B cell (primary cell): Measurements from ENCODE around the gene PXMP4. TPM values are rescaled to one million over a fixed set of nuclear protein-coding genes. Genes with fewer than 3 reads are reported as not detected.

Source experiments
- ATAC-seq: fragments of 200-7000 bp; cut with Tn5 transposase; one replicate; pipeline ENCODE4 v1.10.0; 2021; ENCODE audit warnings: low read depth, mild to moderate bottlenecking, moderate number of reproducible peaks, moderate library complexity
- CTCF ChIA-PET: fragments of 350-600 bp; sonication (Branson Sonifier 250); formaldehyde crosslinking; loops from one replicate; lab custom pipeline; 2021; ENCODE audit warnings: antibody characterized with exemption, inconsistent platforms; lab: Charles Lee
- POLR2A ChIA-PET: fragments of 350-600 bp; sonication (Branson Sonifier 250); formaldehyde crosslinking; loops from one replicate; lab custom pipeline; 2021; ENCODE audit warnings: antibody characterized with exemption; lab: Charles Lee
- DNase-seq: peaks from one replicate; pipeline ENCODE4 v3.0.0; 2013
- H2AFZ ChIP-seq: 2 replicates; pipeline ENCODE4 v1.6.1; 2012; ENCODE audit warnings: mild to moderate bottlenecking, low read depth, low read length; ENCODE audit not compliant: insufficient read depth, poor library complexity, severe bottlenecking
- H3K27ac ChIP-seq, 2 donors: 1 replicate in 1 of 2; 2 replicates in 1 of 2; pipeline ENCODE4 v1.5.1; 2012 to 2013; ENCODE audit warnings: low read length in 2 of 2, mild to moderate bottlenecking in 2 of 2, moderate library complexity in 1 of 2
- H3K27me3 ChIP-seq, 4 experiments: fragments of 200-600 bp in 1 of 4; sonication (generic) in 1 of 4; replicated peaks in 1 of 4; 1 replicate in 2 of 4; 2 replicates in 2 of 4; pipeline versions ENCODE4 v1.6.1 to v1.7.0; 2013 to 2016; ENCODE audit warnings: low read length in 3 of 4, mild to moderate bottlenecking in 2 of 4, mixed read lengths in 1 of 4, moderate library complexity in 1 of 4; ENCODE audit not compliant: insufficient read depth in 4 of 4, control insufficient read depth in 3 of 4; ENCODE audit errors: control extremely low read depth in 1 of 4
- H3K36me3 ChIP-seq, 2 experiments: replicated peaks in 1 of 2; 1 replicate in 1 of 2; 2 replicates in 1 of 2; pipeline versions ENCODE4 v1.6.1 to v1.7.1; 2013; ENCODE audit warnings: low read length in 1 of 2; ENCODE audit not compliant: insufficient read depth in 2 of 2, control insufficient read depth in 1 of 2; ENCODE audit errors: control extremely low read depth in 1 of 2, extremely low read depth in 1 of 2
- H3K4me1 ChIP-seq, 2 donors: fragments of 200-600 bp in 1 of 2; sonication (generic) in 1 of 2; 1 replicate in 1 of 2; 2 replicates in 1 of 2; pipeline versions ENCODE4 v1.5.1 to v1.6.1; 2013 to 2017; ENCODE audit warnings: low read length in 2 of 2; ENCODE audit not compliant: control insufficient read depth in 2 of 2, insufficient read depth in 2 of 2
- H3K4me2 ChIP-seq: replicated peaks from 2 replicates; pipeline ENCODE3; 2012; ENCODE audit warnings: mild to moderate bottlenecking, low read depth, low read length; ENCODE audit not compliant: poor library complexity, severe bottlenecking
- H3K4me3 ChIP-seq, 5 experiments: fragments of 200-600 bp in 1 of 5; sonication (generic) in 1 of 5; 1 replicate in 3 of 5; 2 replicates in 2 of 5; pipeline versions ENCODE4 v1.5.1 to v1.7.0; 2011 to 2016; ENCODE audit warnings: low read length in 4 of 5, mild to moderate bottlenecking in 4 of 5, low read depth in 2 of 5, control low read depth in 1 of 5, moderate library complexity in 1 of 5; ENCODE audit not compliant: insufficient read depth in 1 of 5; ENCODE audit errors: control extremely low read depth in 1 of 5, extremely low read depth in 1 of 5
- H3K79me2 ChIP-seq: fragments of 200-600 bp; sonication (generic); one replicate; pipeline ENCODE4 v1.6.0; 2016; ENCODE audit warnings: low read length; ENCODE audit not compliant: control insufficient read depth, insufficient read depth
- H3K9ac ChIP-seq: fragments of 200-600 bp; sonication (generic); 2 replicates; pipeline ENCODE4 v1.6.1; 2017; ENCODE audit warnings: mild to moderate bottlenecking, low read length, moderate library complexity
- H3K9me3 ChIP-seq, 3 donors: one replicate each; pipeline versions ENCODE4 v1.6.1 to v1.7.1; 2013; ENCODE audit warnings: low read length in 2 of 3; ENCODE audit not compliant: control insufficient read depth in 2 of 3, insufficient read depth in 1 of 3; ENCODE audit errors: control extremely low read depth in 1 of 3
- H4K20me1 ChIP-seq: 2 replicates; pipeline ENCODE4 v1.6.0; 2012; ENCODE audit warnings: mild to moderate bottlenecking, low read length; ENCODE audit not compliant: insufficient read depth, control insufficient read depth, poor library complexity, severe bottlenecking
- H3K27ac Mint-ChIP-seq: one replicate; pipeline ENCODE4 v1.8.0; 2021; ENCODE audit warnings: mixed read lengths
- H3K27me3 Mint-ChIP-seq: one replicate; pipeline ENCODE4 v1.8.0; 2021; ENCODE audit warnings: mixed read lengths
- H3K4me1 Mint-ChIP-seq: one replicate; pipeline ENCODE4 v1.8.0; 2021; ENCODE audit warnings: mixed read lengths
- H3K4me3 Mint-ChIP-seq: one replicate; pipeline ENCODE4 v1.8.0; 2021; ENCODE audit warnings: mixed read lengths
- H3K9me3 Mint-ChIP-seq: one replicate; pipeline ENCODE4 v1.8.0; 2022; ENCODE audit warnings: mixed read lengths; ENCODE audit not compliant: insufficient read depth
- CTCF ChIP-seq: fragments of 200-600 bp; IDR thresholded peaks from one replicate; pipeline ENCODE4 v1.8.0; 2022; ENCODE audit warnings: antibody characterized with exemption, mild to moderate bottlenecking
- EZH2 ChIP-seq: IDR thresholded peaks from 2 replicates; pipeline ENCODE4 v1.6.1; 2012; ENCODE audit warnings: borderline replicate concordance, low read depth, mild to moderate bottlenecking, moderate library complexity, low read length; ENCODE audit not compliant: insufficient read depth, poor library complexity, severe bottlenecking
- WGBS: methylation state at CpG from one replicate; pipeline ENCODE4 v1.1.5; 2013; ENCODE audit warnings: missing lambda C conversion rate; ENCODE audit not compliant: insufficient coverage; 5-methylcytosine and 5-hydroxymethylcytosine counted together
- intact Hi-C: fragments of 100-400 bp; cut with micrococcal nuclease; formaldehyde crosslinking; loops from one replicate; pipeline ENCODE4 v1.10.0; 2022
- polyA plus RNA-seq: library from polyadenylated mRNA; depleted of rRNA; stranded (reverse); fragments of >200 nt; gene quantifications from 2 replicates; pipeline ENCODE4 v1.2.3, GENCODE V29; 2012
- total RNA-seq, 2 donors: library from RNA; stranded (reverse); fragments of 120-200 nt in 1 of 2; gene quantifications; 1 replicate in 1 of 2; 2 replicates in 1 of 2; pipeline versions ENCODE4 v1.2.3 to v1.2.4, GENCODE V29; 2013 to 2022

The PXMP4 gene
- total and polyA plus RNA-seq, 2 donors (not counting 1 experiment from before 2014, with no cell fraction given): 5.0 to 6.6 TPM

GRCh38 chr20:33686100-33686983 is 33.8 kb downstream of the PXMP4 start, which contains the start of gene E2F1:
E2F1 (minus strand) TSS chr20:33686385; CDS start chr20:33686264, 121 bp downstream.
- no peaks in the 10 kb centered on the region for H3K27me3 ChIP-seq
- H4K20me1 ChIP-seq: no peaks in the 10 kb centered on the region
- Mint-ChIP-seq H3K27me3 (no peaks in the 10 kb centered on the region), H3K9me3 (no peaks in the 10 kb centered on the region), H3K4me3 (peak within 1 kb of the TSS; percentile 92), H3K27ac (peak within 1 kb of the TSS; percentile 89), H3K4me1 (peaks cover 27% of the 10 kb centered on the region)
- peak within 1 kb of the TSS; percentile 42 for H3K9ac ChIP-seq
- CTCF ChIA-PET: interaction anchor here (0.5 to 1.8 kb wide), 8 partner anchors 18 to 1008 kb away, joined by 3 to 7 read pairs (median 4); partner anchors contain the start of genes ACTL10 and PXMP4
- peak within 1 kb of the TSS; percentile 28 to 56 (median 47) for H3K4me3 ChIP-seq
- 2% methylated on average over 101 of the region's 101 CpGs for WGBS
- no peaks in the 10 kb centered on the region for H3K9me3 ChIP-seq
- H3K4me1 ChIP-seq: peaks cover 16 to 22% of the 10 kb centered on the region in 2 donors
- POLR2A ChIA-PET: interaction anchor here (1.1 to 1.5 kb wide), 2 partner anchors 20 to 45 kb away, joined by 3 to 4 read pairs; partner anchors contain the start of genes ACTL10 and ZNF341
- H3K27ac ChIP-seq: peak within 1 kb of the TSS; percentile 50 to 65
- peak within 1 kb of the TSS; percentile 76 for H2AFZ ChIP-seq
- ATAC-seq (peak; percentile 96), DNase-seq (peak; percentile 95)
- H3K4me2 ChIP-seq: peak within 1 kb of the TSS; percentile 96
- H3K36me3 ChIP-seq: no peaks in the 10 kb centered on the region
- peak; percentile 33 for TF ChIP-seq CTCF
- TF ChIP-seq EZH2: no peak
- no peaks in the 10 kb centered on the region for H3K79me2 ChIP-seq
- intact Hi-C loops: loop anchor here (1.0 kb wide), 6 partner anchors 12 to 277 kb away; partner anchors contain the start of genes ACTL10, CHMP4B, NECAB3 and PXMP4
